ENCODE results near the gene VCX3A.

VCX3A gene

DNA sequence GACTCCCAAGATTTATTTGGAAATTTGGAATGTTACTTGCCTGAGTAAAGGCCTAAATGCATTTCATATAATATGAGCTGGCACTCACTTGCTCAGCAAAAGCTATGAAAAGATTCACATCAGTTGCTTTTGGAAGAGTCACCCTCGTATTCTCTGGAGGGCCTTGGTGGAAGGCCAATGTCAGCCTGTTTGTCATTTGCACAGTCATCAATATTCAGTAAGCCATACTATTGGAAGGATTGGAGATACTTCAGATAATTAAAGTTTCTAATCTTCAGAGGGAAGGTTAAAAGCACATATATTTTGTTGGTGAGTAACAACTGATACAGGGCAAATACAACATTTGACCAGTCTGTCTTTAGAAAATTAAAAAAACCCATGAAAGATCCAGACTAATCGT lies 36.6 kb downstream of the VCX3A start:
- no peak overlapping the region for H3K4me3 ChIP-seq (ENCODE audit: low read length)
- no peak overlapping the region for H2AK5ac ChIP-seq (ENCODE audit: low read length)
- no peak overlapping the region for H3K4me2 ChIP-seq (ENCODE audit: low read length)
- no peak overlapping the region for H3K27ac ChIP-seq (ENCODE audit: low read depth, low read length)
- no peaks in the 10 kb centered on the region for H3K27me3 ChIP-seq (ENCODE audit: insufficient read depth, low read length, poor library complexity)
- no CpG with 5 or more reads among the region's 2 CpGs for WGBS (ENCODE audit: extremely low coverage, insufficient coverage, low lambda C conversion rate)
- no peak overlapping the region for H2BK5ac ChIP-seq (ENCODE audit: low read length)
- H4K8ac ChIP-seq (ENCODE audit: low read depth, low read length): no peak overlapping the region
- H3K23ac ChIP-seq (ENCODE audit: low read length): no peak overlapping the region
- no peak overlapping the region for H3K9ac ChIP-seq (ENCODE audit: low read length)
- H3K79me2 ChIP-seq (ENCODE audit: control insufficient read depth, insufficient read depth, low read length): no peaks in the 10 kb centered on the region
- no peaks in the 10 kb centered on the region for H3K4me1 ChIP-seq (ENCODE audit: control insufficient read depth, low read depth, low read length)
- no peak overlapping the region for H3K4ac ChIP-seq (ENCODE audit: low read depth, low read length)
- no peaks in the 10 kb centered on the region for H3K36me3 ChIP-seq (ENCODE audit: control insufficient read depth, insufficient read depth, low read length)
- no peaks in the 10 kb centered on the region for H3K79me1 ChIP-seq (ENCODE audit: low read length)
- no peak overlapping the region for H4K5ac ChIP-seq (ENCODE audit: low read length)
- no peak for DNase-seq
- no peak overlapping the region for H3K18ac ChIP-seq (ENCODE audit: low read length)
- no peak overlapping the region for H2BK120ac ChIP-seq (ENCODE audit: low read depth, low read length)
- H3K56ac ChIP-seq (ENCODE audit: low read length): no peak overlapping the region
- H2BK15ac ChIP-seq (replicated peaks; ENCODE audit: low read depth): no peak overlapping the region
